WTC11 (cell line): ENCODE results near the gene ADGRV1. TPM values are rescaled to one million over a fixed set of nuclear protein-coding genes. Genes with fewer than 3 reads are reported as not detected.
A peak's percentile ranks its signal among the peaks of the same experiment; 100 is the strongest.

ENCODE experiments used
- CREB1 ChIP-seq: sonication (generic); formaldehyde crosslinking; IDR thresholded peaks from 2 replicates; pipeline ENCODE4 v1.8.0; 2023; ENCODE audit warnings: mild to moderate bottlenecking, missing genetic modification reagents
- CREM ChIP-seq: sonication (generic); formaldehyde crosslinking; IDR thresholded peaks from 2 replicates; pipeline ENCODE4 v1.8.1; 2022; ENCODE audit warnings: mild to moderate bottlenecking, missing genetic modification reagents, moderate library complexity
- ELF4 ChIP-seq: sonication (generic); formaldehyde crosslinking; IDR thresholded peaks from 2 replicates; pipeline ENCODE4 v1.8.1; 2022; ENCODE audit warnings: low read depth, mild to moderate bottlenecking, moderate library complexity, missing genetic modification reagents
- GABPB1 ChIP-seq: sonication (generic); formaldehyde crosslinking; IDR thresholded peaks from 2 replicates; pipeline ENCODE4 v1.8.1; 2023; ENCODE audit warnings: mild to moderate bottlenecking, missing genetic modification reagents
- IRF2 ChIP-seq: sonication (generic); formaldehyde crosslinking; IDR thresholded peaks from 2 replicates; pipeline ENCODE4 v1.8.0; 2022; ENCODE audit warnings: low read depth, missing genetic modification reagents, borderline replicate concordance
- KAT7 ChIP-seq: sonication (generic); formaldehyde crosslinking; IDR thresholded peaks from 2 replicates; pipeline ENCODE4 v1.8.1; 2023; ENCODE audit warnings: missing genetic modification reagents, mild to moderate bottlenecking, borderline replicate concordance
- NFE2L1 ChIP-seq: sonication (generic); formaldehyde crosslinking; IDR thresholded peaks from 2 replicates; pipeline ENCODE4 v1.8.1; 2023; ENCODE audit warnings: missing genetic modification reagents
- RELA ChIP-seq: sonication (generic); formaldehyde crosslinking; IDR thresholded peaks from 2 replicates; pipeline ENCODE4 v1.8.1; 2022; ENCODE audit warnings: missing genetic modification reagents, mild to moderate bottlenecking, borderline replicate concordance
- SMAD3 ChIP-seq: sonication (generic); formaldehyde crosslinking; IDR thresholded peaks from 2 replicates; pipeline ENCODE4 v1.8.0; 2022; ENCODE audit warnings: missing genetic modification reagents, mild to moderate bottlenecking, borderline replicate concordance
- ZNF396 ChIP-seq: fragments of 250-450 bp; sonication (Bioruptor Pico); IDR thresholded peaks from 2 replicates; pipeline ENCODE4 v1.8.0; 2021; ENCODE audit warnings: mild to moderate bottlenecking, moderate library complexity, borderline replicate concordance
- total RNA-seq: library from RNA; stranded (reverse); gene quantifications from 3 replicates; pipeline ENCODE4 v1.2.3, GENCODE V29; 2021
- TF ChIP-seq, protein P1 (sequence below): sonication (generic); formaldehyde crosslinking; IDR thresholded peaks from 2 replicates; pipeline ENCODE4 v1.8.1; 2023; ENCODE audit warnings: mild to moderate bottlenecking, moderate library complexity, missing genetic modification reagents
- TF ChIP-seq, protein P2 (sequence below): sonication (generic); formaldehyde crosslinking; IDR thresholded peaks from 2 replicates; pipeline ENCODE4 v1.8.0; 2022; ENCODE audit warnings: mild to moderate bottlenecking, missing genetic modification reagents
- TF ChIP-seq, protein P3 (sequence below): sonication (generic); formaldehyde crosslinking; IDR thresholded peaks from 2 replicates; pipeline ENCODE4 v1.8.1; 2022; ENCODE audit warnings: mild to moderate bottlenecking, missing genetic modification reagents, moderate library complexity, borderline replicate concordance
- TF ChIP-seq, protein P4 (sequence below): sonication (generic); formaldehyde crosslinking; IDR thresholded peaks from 2 replicates; pipeline ENCODE4 v1.8.1; 2023; ENCODE audit warnings: mild to moderate bottlenecking, missing genetic modification reagents
- TF ChIP-seq, protein P5 (sequence below): sonication (generic); formaldehyde crosslinking; IDR thresholded peaks from 2 replicates; pipeline ENCODE4 v1.8.1; 2022; ENCODE audit warnings: missing genetic modification reagents, borderline replicate concordance
- TF ChIP-seq, protein P6 (sequence below): sonication (generic); formaldehyde crosslinking; IDR thresholded peaks from 2 replicates; pipeline ENCODE4 v1.8.1; 2023; ENCODE audit warnings: mild to moderate bottlenecking, missing genetic modification reagents, borderline replicate concordance
- TF ChIP-seq, protein P7 (sequence below): fragments of 250-450 bp; sonication (Bioruptor Pico); IDR thresholded peaks from 2 replicates; pipeline ENCODE4 v2.1.2; 2022; ENCODE audit warnings: mild to moderate bottlenecking, moderate library complexity
- TF ChIP-seq, protein P8 (sequence below): fragments of 200-600 bp; IDR thresholded peaks from 2 replicates; pipeline ENCODE4 v1.8.0; 2022; ENCODE audit warnings: antibody characterized with exemption
- TF ChIP-seq, protein P9 (sequence below): sonication (generic); formaldehyde crosslinking; IDR thresholded peaks from 2 replicates; pipeline ENCODE4 v1.8.0; 2023; ENCODE audit warnings: mild to moderate bottlenecking, missing genetic modification reagents

Gene ADGRV1
- total RNA-seq, 1 experiment from 2014 or later: 74.5 TPM

DNA sequence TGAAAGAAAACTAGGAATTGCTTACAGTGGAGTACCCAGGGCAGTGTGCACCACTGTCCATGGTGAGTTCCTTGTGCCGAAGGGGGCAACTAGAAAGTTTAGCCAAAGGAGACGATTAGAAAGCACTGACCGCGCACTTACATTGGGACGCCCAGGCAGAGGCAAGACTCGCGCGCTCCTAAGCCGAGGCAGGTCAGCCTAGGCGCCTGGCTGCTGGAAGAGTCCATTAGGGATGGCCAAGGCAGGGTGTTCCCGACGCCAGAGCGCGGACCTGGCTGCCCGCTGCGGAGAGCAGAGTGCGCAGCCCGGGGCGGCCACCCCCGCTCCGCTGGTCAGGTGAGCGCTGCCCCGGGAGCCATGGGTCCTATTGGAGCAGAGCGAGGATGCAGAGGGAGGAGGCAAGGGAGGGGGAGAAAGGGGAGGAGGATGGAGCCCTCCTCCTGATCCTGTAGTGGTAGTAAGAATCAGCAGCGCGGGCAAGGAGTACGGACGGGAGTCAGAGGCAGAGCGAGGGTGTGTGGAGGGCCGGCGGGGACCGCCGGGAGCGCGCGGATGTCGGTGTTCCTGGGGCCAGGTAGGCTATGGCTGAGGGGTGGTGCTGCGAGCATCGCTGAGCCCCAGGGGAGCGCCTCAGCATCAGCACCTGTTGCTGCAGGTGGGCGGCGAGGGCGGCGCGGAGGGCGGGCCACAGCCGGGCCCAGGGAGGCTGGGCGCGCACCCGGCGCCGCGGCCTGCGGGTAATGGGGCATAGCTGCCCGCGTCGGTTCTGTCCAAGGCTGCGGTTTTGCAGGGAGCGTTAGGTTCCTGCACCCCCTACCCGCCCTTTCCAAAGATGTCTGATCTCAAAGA is at the start of gene ADGRV1 (continued):
- TF ChIP-seq, protein P1, sequence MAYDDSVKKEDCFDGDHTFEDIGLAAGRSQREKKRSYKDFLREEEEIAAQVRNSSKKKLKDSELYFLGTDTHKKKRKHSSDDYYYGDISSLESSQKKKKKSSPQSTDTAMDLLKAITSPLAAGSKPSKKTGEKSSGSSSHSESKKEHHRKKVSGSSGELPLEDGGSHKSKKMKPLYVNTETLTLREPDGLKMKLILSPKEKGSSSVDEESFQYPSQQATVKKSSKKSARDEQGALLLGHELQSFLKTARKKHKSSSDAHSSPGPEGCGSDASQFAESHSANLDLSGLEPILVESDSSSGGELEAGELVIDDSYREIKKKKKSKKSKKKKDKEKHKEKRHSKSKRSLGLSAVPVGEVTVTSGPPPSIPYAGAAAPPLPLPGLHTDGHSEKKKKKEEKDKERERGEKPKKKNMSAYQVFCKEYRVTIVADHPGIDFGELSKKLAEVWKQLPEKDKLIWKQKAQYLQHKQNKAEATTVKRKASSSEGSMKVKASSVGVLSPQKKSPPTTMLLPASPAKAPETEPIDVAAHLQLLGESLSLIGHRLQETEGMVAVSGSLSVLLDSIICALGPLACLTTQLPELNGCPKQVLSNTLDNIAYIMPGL (CRISPR knock-in tag): peak; percentile 91
- TF ChIP-seq, protein P2, sequence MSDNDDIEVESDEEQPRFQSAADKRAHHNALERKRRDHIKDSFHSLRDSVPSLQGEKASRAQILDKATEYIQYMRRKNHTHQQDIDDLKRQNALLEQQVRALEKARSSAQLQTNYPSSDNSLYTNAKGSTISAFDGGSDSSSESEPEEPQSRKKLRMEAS (CRISPR knock-in tag): peak; percentile 76; the same call in 1 of the 2 replicates
- no peak for TF ChIP-seq ELF4 (CRISPR knock-in tag)
- TF ChIP-seq, protein P3, sequence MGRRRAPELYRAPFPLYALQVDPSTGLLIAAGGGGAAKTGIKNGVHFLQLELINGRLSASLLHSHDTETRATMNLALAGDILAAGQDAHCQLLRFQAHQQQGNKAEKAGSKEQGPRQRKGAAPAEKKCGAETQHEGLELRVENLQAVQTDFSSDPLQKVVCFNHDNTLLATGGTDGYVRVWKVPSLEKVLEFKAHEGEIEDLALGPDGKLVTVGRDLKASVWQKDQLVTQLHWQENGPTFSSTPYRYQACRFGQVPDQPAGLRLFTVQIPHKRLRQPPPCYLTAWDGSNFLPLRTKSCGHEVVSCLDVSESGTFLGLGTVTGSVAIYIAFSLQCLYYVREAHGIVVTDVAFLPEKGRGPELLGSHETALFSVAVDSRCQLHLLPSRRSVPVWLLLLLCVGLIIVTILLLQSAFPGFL (CRISPR knock-in tag): no peak
- TF ChIP-seq GABPB1: no peak
- TF ChIP-seq, protein P4, sequence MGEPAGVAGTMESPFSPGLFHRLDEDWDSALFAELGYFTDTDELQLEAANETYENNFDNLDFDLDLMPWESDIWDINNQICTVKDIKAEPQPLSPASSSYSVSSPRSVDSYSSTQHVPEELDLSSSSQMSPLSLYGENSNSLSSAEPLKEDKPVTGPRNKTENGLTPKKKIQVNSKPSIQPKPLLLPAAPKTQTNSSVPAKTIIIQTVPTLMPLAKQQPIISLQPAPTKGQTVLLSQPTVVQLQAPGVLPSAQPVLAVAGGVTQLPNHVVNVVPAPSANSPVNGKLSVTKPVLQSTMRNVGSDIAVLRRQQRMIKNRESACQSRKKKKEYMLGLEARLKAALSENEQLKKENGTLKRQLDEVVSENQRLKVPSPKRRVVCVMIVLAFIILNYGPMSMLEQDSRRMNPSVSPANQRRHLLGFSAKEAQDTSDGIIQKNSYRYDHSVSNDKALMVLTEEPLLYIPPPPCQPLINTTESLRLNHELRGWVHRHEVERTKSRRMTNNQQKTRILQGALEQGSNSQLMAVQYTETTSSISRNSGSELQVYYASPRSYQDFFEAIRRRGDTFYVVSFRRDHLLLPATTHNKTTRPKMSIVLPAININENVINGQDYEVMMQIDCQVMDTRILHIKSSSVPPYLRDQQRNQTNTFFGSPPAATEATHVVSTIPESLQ (CRISPR knock-in tag): no peak
- TF ChIP-seq IRF2 (CRISPR knock-in tag): no peak
- TF ChIP-seq KAT7 (CRISPR knock-in tag): peak; percentile 98; the same call in 1 of the 2 replicates
- 0 out of 2 replicates have a peak, but pooled peaks have one; percentile 63 for TF ChIP-seq NFE2L1
- TF ChIP-seq, protein P5, sequence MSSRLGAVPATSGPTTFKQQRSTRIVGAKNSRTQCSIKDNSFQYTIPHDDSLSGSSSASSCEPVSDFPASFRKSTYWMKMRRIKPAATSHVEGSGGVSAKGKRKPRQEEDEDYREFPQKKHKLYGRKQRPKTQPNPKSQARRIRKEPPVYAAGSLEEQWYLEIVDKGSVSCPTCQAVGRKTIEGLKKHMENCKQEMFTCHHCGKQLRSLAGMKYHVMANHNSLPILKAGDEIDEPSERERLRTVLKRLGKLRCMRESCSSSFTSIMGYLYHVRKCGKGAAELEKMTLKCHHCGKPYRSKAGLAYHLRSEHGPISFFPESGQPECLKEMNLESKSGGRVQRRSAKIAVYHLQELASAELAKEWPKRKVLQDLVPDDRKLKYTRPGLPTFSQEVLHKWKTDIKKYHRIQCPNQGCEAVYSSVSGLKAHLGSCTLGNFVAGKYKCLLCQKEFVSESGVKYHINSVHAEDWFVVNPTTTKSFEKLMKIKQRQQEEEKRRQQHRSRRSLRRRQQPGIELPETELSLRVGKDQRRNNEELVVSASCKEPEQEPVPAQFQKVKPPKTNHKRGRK: no peak
- TF ChIP-seq, protein P6, sequence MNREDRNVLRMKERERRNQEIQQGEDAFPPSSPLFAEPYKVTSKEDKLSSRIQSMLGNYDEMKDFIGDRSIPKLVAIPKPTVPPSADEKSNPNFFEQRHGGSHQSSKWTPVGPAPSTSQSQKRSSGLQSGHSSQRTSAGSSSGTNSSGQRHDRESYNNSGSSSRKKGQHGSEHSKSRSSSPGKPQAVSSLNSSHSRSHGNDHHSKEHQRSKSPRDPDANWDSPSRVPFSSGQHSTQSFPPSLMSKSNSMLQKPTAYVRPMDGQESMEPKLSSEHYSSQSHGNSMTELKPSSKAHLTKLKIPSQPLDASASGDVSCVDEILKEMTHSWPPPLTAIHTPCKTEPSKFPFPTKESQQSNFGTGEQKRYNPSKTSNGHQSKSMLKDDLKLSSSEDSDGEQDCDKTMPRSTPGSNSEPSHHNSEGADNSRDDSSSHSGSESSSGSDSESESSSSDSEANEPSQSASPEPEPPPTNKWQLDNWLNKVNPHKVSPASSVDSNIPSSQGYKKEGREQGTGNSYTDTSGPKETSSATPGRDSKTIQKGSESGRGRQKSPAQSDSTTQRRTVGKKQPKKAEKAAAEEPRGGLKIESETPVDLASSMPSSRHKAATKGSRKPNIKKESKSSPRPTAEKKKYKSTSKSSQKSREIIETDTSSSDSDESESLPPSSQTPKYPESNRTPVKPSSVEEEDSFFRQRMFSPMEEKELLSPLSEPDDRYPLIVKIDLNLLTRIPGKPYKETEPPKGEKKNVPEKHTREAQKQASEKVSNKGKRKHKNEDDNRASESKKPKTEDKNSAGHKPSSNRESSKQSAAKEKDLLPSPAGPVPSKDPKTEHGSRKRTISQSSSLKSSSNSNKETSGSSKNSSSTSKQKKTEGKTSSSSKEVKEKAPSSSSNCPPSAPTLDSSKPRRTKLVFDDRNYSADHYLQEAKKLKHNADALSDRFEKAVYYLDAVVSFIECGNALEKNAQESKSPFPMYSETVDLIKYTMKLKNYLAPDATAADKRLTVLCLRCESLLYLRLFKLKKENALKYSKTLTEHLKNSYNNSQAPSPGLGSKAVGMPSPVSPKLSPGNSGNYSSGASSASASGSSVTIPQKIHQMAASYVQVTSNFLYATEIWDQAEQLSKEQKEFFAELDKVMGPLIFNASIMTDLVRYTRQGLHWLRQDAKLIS (CRISPR knock-in tag): peak; percentile 49
- TF ChIP-seq CREM (CRISPR knock-in tag): peak; percentile 78
- peak; percentile 62; the same call in 1 of the 2 replicates for TF ChIP-seq RELA (CRISPR knock-in tag)
- 0 out of 2 replicates have a peak, but pooled peaks have one; percentile 34 for TF ChIP-seq CREB1 (CRISPR knock-in tag)
- 0 out of 2 replicates have a peak, but pooled peaks have one; percentile 75 for TF ChIP-seq SMAD3 (CRISPR knock-in tag)
- TF ChIP-seq, protein P7, sequence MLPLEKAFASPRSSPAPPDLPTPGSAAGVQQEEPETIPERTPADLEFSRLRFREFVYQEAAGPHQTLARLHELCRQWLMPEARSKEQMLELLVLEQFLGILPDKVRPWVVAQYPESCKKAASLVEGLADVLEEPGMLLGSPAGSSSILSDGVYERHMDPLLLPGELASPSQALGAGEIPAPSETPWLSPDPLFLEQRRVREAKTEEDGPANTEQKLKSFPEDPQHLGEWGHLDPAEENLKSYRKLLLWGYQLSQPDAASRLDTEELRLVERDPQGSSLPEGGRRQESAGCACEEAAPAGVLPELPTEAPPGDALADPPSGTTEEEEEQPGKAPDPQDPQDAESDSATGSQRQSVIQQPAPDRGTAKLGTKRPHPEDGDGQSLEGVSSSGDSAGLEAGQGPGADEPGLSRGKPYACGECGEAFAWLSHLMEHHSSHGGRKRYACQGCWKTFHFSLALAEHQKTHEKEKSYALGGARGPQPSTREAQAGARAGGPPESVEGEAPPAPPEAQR (CRISPR knock-in tag): no peak
- TF ChIP-seq, protein P8, sequence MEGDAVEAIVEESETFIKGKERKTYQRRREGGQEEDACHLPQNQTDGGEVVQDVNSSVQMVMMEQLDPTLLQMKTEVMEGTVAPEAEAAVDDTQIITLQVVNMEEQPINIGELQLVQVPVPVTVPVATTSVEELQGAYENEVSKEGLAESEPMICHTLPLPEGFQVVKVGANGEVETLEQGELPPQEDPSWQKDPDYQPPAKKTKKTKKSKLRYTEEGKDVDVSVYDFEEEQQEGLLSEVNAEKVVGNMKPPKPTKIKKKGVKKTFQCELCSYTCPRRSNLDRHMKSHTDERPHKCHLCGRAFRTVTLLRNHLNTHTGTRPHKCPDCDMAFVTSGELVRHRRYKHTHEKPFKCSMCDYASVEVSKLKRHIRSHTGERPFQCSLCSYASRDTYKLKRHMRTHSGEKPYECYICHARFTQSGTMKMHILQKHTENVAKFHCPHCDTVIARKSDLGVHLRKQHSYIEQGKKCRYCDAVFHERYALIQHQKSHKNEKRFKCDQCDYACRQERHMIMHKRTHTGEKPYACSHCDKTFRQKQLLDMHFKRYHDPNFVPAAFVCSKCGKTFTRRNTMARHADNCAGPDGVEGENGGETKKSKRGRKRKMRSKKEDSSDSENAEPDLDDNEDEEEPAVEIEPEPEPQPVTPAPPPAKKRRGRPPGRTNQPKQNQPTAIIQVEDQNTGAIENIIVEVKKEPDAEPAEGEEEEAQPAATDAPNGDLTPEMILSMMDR: no peak
- TF ChIP-seq, protein P9, sequence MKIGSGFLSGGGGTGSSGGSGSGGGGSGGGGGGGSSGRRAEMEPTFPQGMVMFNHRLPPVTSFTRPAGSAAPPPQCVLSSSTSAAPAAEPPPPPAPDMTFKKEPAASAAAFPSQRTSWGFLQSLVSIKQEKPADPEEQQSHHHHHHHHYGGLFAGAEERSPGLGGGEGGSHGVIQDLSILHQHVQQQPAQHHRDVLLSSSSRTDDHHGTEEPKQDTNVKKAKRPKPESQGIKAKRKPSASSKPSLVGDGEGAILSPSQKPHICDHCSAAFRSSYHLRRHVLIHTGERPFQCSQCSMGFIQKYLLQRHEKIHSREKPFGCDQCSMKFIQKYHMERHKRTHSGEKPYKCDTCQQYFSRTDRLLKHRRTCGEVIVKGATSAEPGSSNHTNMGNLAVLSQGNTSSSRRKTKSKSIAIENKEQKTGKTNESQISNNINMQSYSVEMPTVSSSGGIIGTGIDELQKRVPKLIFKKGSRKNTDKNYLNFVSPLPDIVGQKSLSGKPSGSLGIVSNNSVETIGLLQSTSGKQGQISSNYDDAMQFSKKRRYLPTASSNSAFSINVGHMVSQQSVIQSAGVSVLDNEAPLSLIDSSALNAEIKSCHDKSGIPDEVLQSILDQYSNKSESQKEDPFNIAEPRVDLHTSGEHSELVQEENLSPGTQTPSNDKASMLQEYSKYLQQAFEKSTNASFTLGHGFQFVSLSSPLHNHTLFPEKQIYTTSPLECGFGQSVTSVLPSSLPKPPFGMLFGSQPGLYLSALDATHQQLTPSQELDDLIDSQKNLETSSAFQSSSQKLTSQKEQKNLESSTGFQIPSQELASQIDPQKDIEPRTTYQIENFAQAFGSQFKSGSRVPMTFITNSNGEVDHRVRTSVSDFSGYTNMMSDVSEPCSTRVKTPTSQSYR (CRISPR knock-in tag): no peak
- no peak for TF ChIP-seq ZNF396
